IPS DF 6.9 (cell line): Measurements from ENCODE around the gene HDAC8.
"Not testable (repeated sequence)": the region's sequence is repeated elsewhere in the genome, so short reads cannot be mapped to it uniquely, and the experiment has no call there.

Experiments
- DNase-seq: peaks from one replicate; pipeline ENCODE4 v3.0.0-alpha.2; 2013; ENCODE audit warnings: low read depth, low spot score
- H3K27ac ChIP-seq: one replicate; pipeline ENCODE4 v1.5.1; 2013; ENCODE audit warnings: low read length, control low read depth
- H3K27me3 ChIP-seq: 2 replicates; pipeline ENCODE4 v1.6.1; 2013; ENCODE audit warnings: mild to moderate bottlenecking, low read length; ENCODE audit not compliant: control insufficient read depth, insufficient read depth
- H3K36me3 ChIP-seq: 2 replicates; pipeline ENCODE4 v1.6.1; 2013; ENCODE audit warnings: low read length; ENCODE audit not compliant: control insufficient read depth, insufficient read depth
- H3K4me1 ChIP-seq: 2 replicates; pipeline ENCODE4 v1.6.1; 2013; ENCODE audit warnings: low read length; ENCODE audit not compliant: control insufficient read depth, insufficient read depth
- H3K4me3 ChIP-seq: 2 replicates; pipeline ENCODE4 v1.5.1; 2013; ENCODE audit warnings: mild to moderate bottlenecking, low read length
- H3K9me3 ChIP-seq: 2 replicates; pipeline ENCODE4 v1.6.1; 2013; ENCODE audit warnings: low read length, inconsistent platforms; ENCODE audit not compliant: control insufficient read depth, insufficient read depth
- WGBS: extraction: QIAGEN DNeasy Blood & Tissue Kit; methylation state at CpG from one replicate; pipeline ENCODE4 v1.1.7; 2013; ENCODE audit warnings: mixed read lengths, missing lambda C conversion rate; ENCODE audit not compliant: insufficient read length, insufficient coverage; 5-methylcytosine and 5-hydroxymethylcytosine counted together

The HDAC8 gene

GRCh38 chrX:72573158-72573511, 492 bp upstream of the HDAC8 start:
- Histone ChIP-seq H3K27me3 (no peaks in the 10 kb centered on the region), H3K9me3 (no peaks in the 10 kb centered on the region), H3K4me1 (no peaks in the 10 kb centered on the region), H3K27ac (no peak overlapping the region), H3K36me3 (no peaks in the 10 kb centered on the region; the same call in 1 of the 2 replicates), H3K4me3 (peak overlapping the region; percentile 91; the same call in 1 of the 2 replicates)
- DNase-seq: no peak
- no CpG with 5 or more reads among the region's 7 CpGs for whole genome bisulfite sequencing

- Histone ChIP-seq H3K4me3 (no peak overlapping the region), H3K27me3 (no peaks in the 10 kb centered on the region), H3K36me3 (no peaks in the 10 kb centered on the region; the same call in 1 of the 2 replicates), H3K4me1 (no peaks in the 10 kb centered on the region), H3K27ac (no peak overlapping the region), H3K9me3 (no peaks in the 10 kb centered on the region)
- WGBS: no CpG with 5 or more reads among the region's 2 CpGs
- DNase-seq: no peak
Observed at GRCh38 chrX:72569786-72570185, 2.9 kb downstream of the HDAC8 start.

GRCh38 chrX:72568406-72569092, 4.1 kb downstream of the HDAC8 start:
- no peaks in the 10 kb centered on the region; the same call in 1 of the 2 replicates for H3K36me3 ChIP-seq
- H3K9me3 ChIP-seq: no peaks in the 10 kb centered on the region
- no peak overlapping the region for H3K27ac ChIP-seq
- no peaks in the 10 kb centered on the region for H3K27me3 ChIP-seq
- H3K4me3 ChIP-seq: no peak overlapping the region
- no CpG with 5 or more reads among the region's 6 CpGs for WGBS
- DNase-seq: no peak
- H3K4me1 ChIP-seq: no peaks in the 10 kb centered on the region

- Histone ChIP-seq H3K4me3 (no peak overlapping the region), H3K27me3 (no peaks in the 10 kb centered on the region), H3K4me1 (no peaks in the 10 kb centered on the region), H3K36me3 (no peaks in the 10 kb centered on the region; the same call in 1 of the 2 replicates), H3K27ac (no peak overlapping the region), H3K9me3 (no peaks in the 10 kb centered on the region)
- DNase-seq: no peak
- WGBS: no CpG with 5 or more reads among the region's 2 CpGs
Observed at GRCh38 chrX:72566448-72566847, 6.2 kb downstream of the HDAC8 start.

GRCh38 chrX:72559655-72560054, 13.0 kb downstream of the HDAC8 start:
- H3K27me3 ChIP-seq, H3K27ac ChIP-seq, H3K36me3 ChIP-seq, H3K4me1 ChIP-seq, H3K9me3 ChIP-seq, H3K4me3 ChIP-seq, DNase-seq: not testable (repeated sequence)
- no CpG with 5 or more reads among the region's 28 CpGs for WGBS

GRCh38 chrX:72554448-72555140, 18.0 kb downstream of the HDAC8 start:
- H3K9me3 ChIP-seq: no peaks in the 10 kb centered on the region
- no peak overlapping the region; the same call in 1 of the 2 replicates for H3K4me3 ChIP-seq
- no peaks in the 10 kb centered on the region for H3K4me1 ChIP-seq
- no peaks in the 10 kb centered on the region for H3K27me3 ChIP-seq
- H3K27ac ChIP-seq: no peak overlapping the region
- no peak for DNase-seq
- no peaks in the 10 kb centered on the region for H3K36me3 ChIP-seq
- WGBS: no CpG with 5 or more reads among the region's 16 CpGs

GRCh38 chrX:72552443-72552842, 20.2 kb downstream of the HDAC8 start:
- H3K27me3 ChIP-seq, DNase-seq, H3K27ac ChIP-seq, H3K9me3 ChIP-seq, H3K4me1 ChIP-seq, H3K4me3 ChIP-seq, H3K36me3 ChIP-seq: not testable (repeated sequence)
- WGBS: no CpG with 5 or more reads among the region's 6 CpGs

- Histone ChIP-seq H3K4me1 (no peaks in the 10 kb centered on the region), H3K27me3 (no peaks in the 10 kb centered on the region), H3K4me3 (no peak overlapping the region), H3K27ac (no peak overlapping the region), H3K36me3 (no peaks in the 10 kb centered on the region), H3K9me3 (no peaks in the 10 kb centered on the region)
- no peak for DNase-seq
Observed at GRCh38 chrX:72545990-72546389, 26.7 kb downstream of the HDAC8 start.

GRCh38 chrX:72540318-72540717, 32.3 kb downstream of the HDAC8 start:
- Histone ChIP-seq H3K4me3 (no peak overlapping the region), H3K36me3 (no peaks in the 10 kb centered on the region), H3K27me3 (no peaks in the 10 kb centered on the region), H3K27ac (no peak overlapping the region), H3K9me3 (no peaks in the 10 kb centered on the region), H3K4me1 (no peaks in the 10 kb centered on the region)
- no peak for DNase-seq
- no CpG with 5 or more reads among the region's 5 CpGs for WGBS

- Histone ChIP-seq H3K36me3 (no peaks in the 10 kb centered on the region), H3K4me3 (no peak overlapping the region), H3K9me3 (no peaks in the 10 kb centered on the region), H3K4me1 (no peaks in the 10 kb centered on the region), H3K27ac (no peak overlapping the region), H3K27me3 (no peaks in the 10 kb centered on the region)
- DNase-seq: no peak
- no CpG with 5 or more reads among the region's 2 CpGs for WGBS
Observed at GRCh38 chrX:72539822-72540221, 32.8 kb downstream of the HDAC8 start.

GRCh38 chrX:72536542-72536941, 36.1 kb downstream of the HDAC8 start:
- no peak overlapping the region for H3K4me3 ChIP-seq
- H3K27ac ChIP-seq: no peak overlapping the region
- no peak for DNase-seq
- no peaks in the 10 kb centered on the region for H3K4me1 ChIP-seq
- no peaks in the 10 kb centered on the region for H3K36me3 ChIP-seq
- no CpG with 5 or more reads among the region's 1 CpG for WGBS
- no peaks in the 10 kb centered on the region for H3K27me3 ChIP-seq
- H3K9me3 ChIP-seq: no peaks in the 10 kb centered on the region
